MM.1S (cell line): Measurements from ENCODE around the gene FLRT2.

Experiments
- CTCF ChIP-seq: fragments of 300-600 bp; sonication (generic); IDR thresholded peaks from 2 replicates; pipeline ENCODE4 v1.5.1; 2016; ENCODE audit warnings: antibody characterized with exemption, low read length, mixed read lengths
- EZH2 ChIP-seq: fragments of 300-600 bp; sonication (generic); optimal IDR thresholded peaks from 2 replicates; pipeline ENCODE3; 2017; ENCODE audit warnings: low read depth, mild to moderate bottlenecking, antibody characterized with exemption, low read length, mixed read lengths
- EZH2phosphoT487 ChIP-seq: fragments of 300-600 bp; sonication (generic); IDR thresholded peaks from 2 replicates; pipeline ENCODE4 v1.6.1; 2018; ENCODE audit warnings: antibody characterized with exemption, low read length

- TF ChIP-seq CTCF (no peak), EZH2 (no peak), EZH2phosphoT487 (no peak)
These were observed 104.3 kb downstream of the FLRT2 start for GRCh38 chr14:85634205-85634604.
